GM12878 (cell line): ENCODE results near the gene HERC4. TPM values are rescaled to one million over a fixed set of nuclear protein-coding genes. Genes with fewer than 3 reads are reported as not detected.

Experiments
- ASH2L ChIP-seq: fragments of 300-600, 200-600 bp; sonication (generic); IDR thresholded peaks from 2 replicates; pipeline ENCODE4 v1.6.1; 2017; ENCODE audit warnings: low read depth, mild to moderate bottlenecking, borderline replicate concordance
- CREB1 ChIP-seq: IDR thresholded peaks from 2 replicates; pipeline ENCODE4 v1.6.1; 2012; ENCODE audit warnings: low read depth, mild to moderate bottlenecking, inconsistent platforms
- DPF2 ChIP-seq: fragments of 450-650 bp; IDR thresholded peaks from 2 replicates; pipeline ENCODE4 v1.6.1; 2017; ENCODE audit warnings: mild to moderate bottlenecking
- EZH2 ChIP-seq: IDR thresholded peaks from 2 replicates; pipeline ENCODE4 v1.6.1; 2012; ENCODE audit warnings: low read depth, mild to moderate bottlenecking, control low read depth, inconsistent platforms, low read length, borderline replicate concordance; ENCODE audit not compliant: control insufficient read depth
- IKZF2 ChIP-seq, 2 experiments: fragments of 450-650 bp; IDR thresholded peaks; 2 replicates each; pipeline ENCODE4 v1.6.1; 2017; ENCODE audit warnings: mild to moderate bottlenecking in 2 of 2, moderate library complexity in 2 of 2
- IRF5 ChIP-seq: fragments of 450-650 bp; IDR thresholded peaks from 2 replicates; pipeline ENCODE4 v1.6.1; 2017; ENCODE audit warnings: borderline replicate concordance
- PAX5 ChIP-seq: IDR thresholded peaks from 2 replicates; pipeline ENCODE4 v1.6.1; 2011; ENCODE audit warnings: low read depth, low read length, borderline replicate concordance
- SMARCA5 ChIP-seq: fragments of 450-650 bp; IDR thresholded peaks from 2 replicates; pipeline ENCODE4 v1.6.1; 2017; ENCODE audit warnings: mild to moderate bottlenecking
- SUZ12 ChIP-seq: fragments of 200-600 bp; sonication (generic); IDR thresholded peaks from one replicate; pipeline ENCODE4 v1.6.1; 2018; ENCODE audit warnings: antibody characterized with exemption, mild to moderate bottlenecking; ENCODE audit not compliant: unreplicated experiment
- YY1 ChIP-seq: IDR thresholded peaks from 2 replicates; pipeline ENCODE4 v1.6.1; 2011; ENCODE audit warnings: low read depth, mild to moderate bottlenecking, low read length
- ZBTB11 ChIP-seq: fragments of 450-650 bp; formaldehyde crosslinking; IDR thresholded peaks from 2 replicates; pipeline ENCODE4 v1.5.0; 2022; ENCODE audit warnings: mild to moderate bottlenecking, missing genetic modification characterization
- polyA plus RNA-seq, 11 experiments: library from polyadenylated mRNA; depleted of rRNA in 4 of 11; unstranded in 6 of 11; stranded (reverse) in 5 of 11; fragments of >200 nt; fragmentation: Nextera tagmentation in 4 of 11; fragmentation: Illumina TruSeq in 1 of 11; extraction: Ambion mirVana in 4 of 11; extraction: Trizol in 1 of 11; gene quantifications; 1 replicate in 1 of 11; 2 replicates in 10 of 11; pipeline versions ENCODE4 v1.2.1 to v1.2.3, GENCODE V29; 2011 to 2016; ENCODE audit warnings: inconsistent platforms in 2 of 11, missing spikeins in 2 of 11, low read depth in 1 of 11
- total RNA-seq, 4 experiments: library from RNA; depleted of rRNA in 3 of 4; stranded (reverse); fragments of >200 nt in 3 of 4; fragmentation: Illumina TruSeq in 1 of 4; extraction: Trizol in 1 of 4; gene quantifications; 2 replicates each; pipeline versions ENCODE4 v1.2.1 to v1.2.3, GENCODE V29; 2013 to 2021
- TF ChIP-seq, protein P1 (sequence below): fragments of 450-650 bp; IDR thresholded peaks from 2 replicates; pipeline ENCODE4 v1.6.1; 2017; ENCODE audit warnings: low read depth, mild to moderate bottlenecking, moderate library complexity

Gene HERC4
- total and polyA plus RNA-seq, 10 of the 15 experiments (the other 5 are each of a cell fraction or from before 2014, with no cell fraction given): 9.7 to 36.8 (median 23.4) TPM

DNA sequence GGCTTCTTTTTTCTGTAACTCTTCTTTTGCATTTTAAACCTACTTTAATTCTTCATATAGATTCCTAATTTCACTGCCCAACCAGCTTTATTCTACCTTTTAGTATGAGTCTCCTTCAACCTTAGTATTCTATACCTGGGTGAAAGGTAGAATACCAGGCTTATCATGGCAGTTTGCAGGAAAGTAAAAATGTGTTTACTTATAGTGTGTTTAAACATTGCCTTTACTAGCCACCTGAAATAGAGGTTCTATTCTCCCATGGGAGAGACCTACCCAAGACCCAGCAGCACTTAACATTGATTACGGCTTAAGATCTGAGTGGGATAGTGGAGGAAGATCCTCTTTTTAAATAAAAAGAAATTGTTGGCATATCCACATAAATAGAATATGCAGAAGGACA, 32.6 kb upstream of the HERC4 start (continued):
- TF ChIP-seq ZBTB11: no peak
- no peak for TF ChIP-seq CREB1
- TF ChIP-seq IKZF2 (IDR thresholded peaks at IDR 0.05): no peak
- TF ChIP-seq ASH2L: no peak
- TF ChIP-seq IRF5: no peak
- TF ChIP-seq EZH2: no peak
- no peak for TF ChIP-seq DPF2
- TF ChIP-seq PAX5: no peak
- TF ChIP-seq, protein P1, sequence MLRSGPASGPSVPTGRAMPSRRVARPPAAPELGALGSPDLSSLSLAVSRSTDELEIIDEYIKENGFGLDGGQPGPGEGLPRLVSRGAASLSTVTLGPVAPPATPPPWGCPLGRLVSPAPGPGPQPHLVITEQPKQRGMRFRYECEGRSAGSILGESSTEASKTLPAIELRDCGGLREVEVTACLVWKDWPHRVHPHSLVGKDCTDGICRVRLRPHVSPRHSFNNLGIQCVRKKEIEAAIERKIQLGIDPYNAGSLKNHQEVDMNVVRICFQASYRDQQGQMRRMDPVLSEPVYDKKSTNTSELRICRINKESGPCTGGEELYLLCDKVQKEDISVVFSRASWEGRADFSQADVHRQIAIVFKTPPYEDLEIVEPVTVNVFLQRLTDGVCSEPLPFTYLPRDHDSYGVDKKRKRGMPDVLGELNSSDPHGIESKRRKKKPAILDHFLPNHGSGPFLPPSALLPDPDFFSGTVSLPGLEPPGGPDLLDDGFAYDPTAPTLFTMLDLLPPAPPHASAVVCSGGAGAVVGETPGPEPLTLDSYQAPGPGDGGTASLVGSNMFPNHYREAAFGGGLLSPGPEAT: no peak
- TF ChIP-seq SUZ12: no peak
- no peak for TF ChIP-seq SMARCA5
- no peak for TF ChIP-seq YY1
